Mucosa of descending colon (tissue), 3 donors: ENCODE results near the gene TAF3. TPM values are rescaled to one million over a fixed set of nuclear protein-coding genes. Genes with fewer than 3 reads are reported as not detected.

Experiments
- ATAC-seq: fragments of 200-7000 bp; cut with Tn5 transposase; one replicate; pipeline ENCODE4 v1.9.1; 2020; ENCODE audit warnings: mild to moderate bottlenecking, moderate library complexity
- DNase-seq, 3 donors: peaks; one replicate each; pipeline ENCODE4 v3.0.0-alpha.2; 2020
- H3K36me3 ChIP-seq: fragments of 200-600 bp; one replicate; pipeline ENCODE4 v1.8.0; 2021; ENCODE audit warnings: low read depth, mild to moderate bottlenecking
- H3K4me1 ChIP-seq: fragments of 200-600 bp; one replicate; pipeline ENCODE4 v1.8.0; 2021; ENCODE audit warnings: low read depth, mild to moderate bottlenecking
- H3K4me3 ChIP-seq: fragments of 200-600 bp; one replicate; pipeline ENCODE4 v1.8.0; 2021; ENCODE audit warnings: mild to moderate bottlenecking
- H3K9me3 ChIP-seq: fragments of 200-600 bp; one replicate; pipeline ENCODE4 v1.8.0; 2021; ENCODE audit warnings: mild to moderate bottlenecking
- CTCF ChIP-seq: fragments of 200-600 bp; IDR thresholded peaks from one replicate; pipeline ENCODE4 v1.8.0; 2022; ENCODE audit warnings: antibody characterized with exemption, mild to moderate bottlenecking
- intact Hi-C, 2 donors: fragments of 100-400 bp; cut with DNase I in 1 of 2; cut with micrococcal nuclease in 1 of 2; formaldehyde crosslinking; loops; one replicate each; pipeline versions ENCODE4 v1.11.0 to v1.11.1; 2022; cut with DNase I, micrococcal nuclease
- total RNA-seq, 3 donors: library from RNA; stranded (reverse); fragmentation: NEBNext Ultra II Directional in 2 of 3; extraction: Animal tissue kit (Norgen Biotek cat#: 25700) in 2 of 3; gene quantifications; one replicate each; pipeline versions ENCODE4 v1.2.1 to v1.2.4, GENCODE V29; 2021 to 2023
- donor health status: DM: no; HTN: no; CAD: no; lungs with moderate emphysema.
- donor health status: DM: no; HTN: no; CAD: no.
- donor health status: DM: no; HTN: yes; CAD: no.

Gene TAF3
- total RNA-seq, 3 donors from 2014 or later = 5.5 to 17.2 (median 6.0) TPM

DNA sequence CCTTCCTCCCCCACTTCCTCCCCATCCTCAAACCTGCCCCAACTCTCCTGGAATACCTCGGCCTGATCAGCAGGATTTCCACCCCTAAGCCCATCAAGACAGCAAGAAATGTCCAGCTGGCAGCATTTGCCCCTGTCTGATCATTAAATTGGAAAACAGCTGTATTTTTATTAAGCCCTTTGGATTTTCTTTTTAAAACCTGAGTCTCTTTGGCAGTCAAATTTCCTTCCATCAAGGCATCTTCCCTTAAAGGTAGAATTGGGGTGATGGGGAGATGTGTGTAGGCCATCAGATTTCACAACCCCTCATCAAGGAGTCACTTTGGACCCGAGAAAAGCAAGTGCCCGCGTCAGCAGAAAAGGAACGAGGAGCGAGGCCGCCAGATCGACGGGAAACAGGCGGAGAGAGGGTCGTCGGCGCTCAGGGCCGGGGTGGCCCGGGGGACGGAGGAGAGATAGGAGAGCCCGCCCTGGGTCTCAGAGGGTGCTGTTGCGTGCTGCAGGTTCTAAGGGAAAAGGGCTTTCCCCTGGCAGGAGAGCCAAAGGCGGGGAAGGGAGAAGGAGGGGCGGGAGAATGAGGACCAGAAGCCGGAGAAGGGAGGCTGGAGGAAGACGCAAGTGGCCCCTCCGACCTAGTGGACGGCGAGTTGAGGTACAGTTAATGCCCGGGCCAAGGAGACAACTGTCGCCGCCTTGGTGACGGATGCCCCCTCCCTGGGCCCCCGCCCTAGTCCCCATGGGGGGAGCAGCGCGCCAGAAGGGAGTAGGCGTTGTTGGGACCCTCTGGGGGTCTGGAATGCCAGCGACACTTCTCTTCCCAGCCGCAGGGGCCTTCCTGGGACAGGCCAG is 224.6 kb downstream of the TAF3 start:
- peaks cover 7% of the 10 kb centered on the region for H3K4me1 ChIP-seq
- H3K4me3 ChIP-seq = no peak overlapping the region
- DNase-seq (no peak), ATAC-seq (no peak)
- H3K36me3 ChIP-seq = no peaks in the 10 kb centered on the region
- no peak for TF ChIP-seq CTCF
- H3K9me3 ChIP-seq = no peaks in the 10 kb centered on the region
- intact Hi-C loops = no loop called here

DNA sequence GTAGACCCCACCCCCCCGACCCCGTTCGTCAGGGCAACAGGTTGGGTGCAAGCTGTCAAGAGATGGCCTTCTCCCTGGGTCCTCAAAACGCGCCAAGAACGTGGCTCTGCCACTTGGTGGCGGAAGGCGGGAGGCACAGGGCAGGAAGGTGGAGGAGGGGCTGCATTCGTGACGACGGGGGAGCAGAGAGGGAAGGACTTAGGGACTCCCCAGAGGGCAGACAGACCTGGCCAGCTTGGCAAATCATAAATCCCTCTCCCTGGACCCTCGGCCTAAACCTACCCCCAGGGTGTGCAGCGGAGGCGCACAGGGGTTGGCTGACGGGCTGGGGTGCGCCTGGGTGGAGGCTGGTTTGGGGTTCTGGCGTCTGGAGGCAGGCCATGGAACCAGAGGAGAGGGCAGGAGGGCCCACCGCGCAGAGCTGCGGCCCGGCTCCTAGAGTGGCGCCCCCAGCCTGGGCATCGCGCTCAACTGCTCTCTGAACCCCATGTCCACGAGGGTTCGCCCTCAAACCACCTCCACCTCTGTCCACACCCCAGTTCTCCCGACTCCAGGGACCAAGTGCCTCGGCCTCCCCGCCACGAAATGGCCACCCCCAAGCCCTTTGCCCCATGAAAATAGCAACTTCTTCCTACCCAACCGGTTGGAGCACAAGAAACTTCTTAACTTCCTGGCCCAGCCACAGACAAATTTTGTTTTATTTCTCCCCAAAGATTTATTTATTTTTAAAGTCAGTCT is 225.4 kb downstream of the TAF3 start:
- H3K4me1 ChIP-seq = peaks cover 7% of the 10 kb centered on the region
- no peak for ATAC-seq
- no peak for TF ChIP-seq CTCF
- intact Hi-C loops = no loop called here
- no peak for DNase-seq
- H3K9me3 ChIP-seq = no peaks in the 10 kb centered on the region
- H3K4me3 ChIP-seq = no peak overlapping the region
- no peaks in the 10 kb centered on the region for H3K36me3 ChIP-seq

GRCh38 chr10:8044331-8044907 is 226.1 kb downstream of the TAF3 start:
- H3K4me3 ChIP-seq = no peak overlapping the region
- no peak for TF ChIP-seq CTCF
- DNase-seq (no peak), ATAC-seq (no peak)
- intact Hi-C loops = no loop called here
- H3K36me3 ChIP-seq = no peaks in the 10 kb centered on the region
- H3K9me3 ChIP-seq = no peaks in the 10 kb centered on the region
- H3K4me1 ChIP-seq = peaks cover 11% of the 10 kb centered on the region

DNA sequence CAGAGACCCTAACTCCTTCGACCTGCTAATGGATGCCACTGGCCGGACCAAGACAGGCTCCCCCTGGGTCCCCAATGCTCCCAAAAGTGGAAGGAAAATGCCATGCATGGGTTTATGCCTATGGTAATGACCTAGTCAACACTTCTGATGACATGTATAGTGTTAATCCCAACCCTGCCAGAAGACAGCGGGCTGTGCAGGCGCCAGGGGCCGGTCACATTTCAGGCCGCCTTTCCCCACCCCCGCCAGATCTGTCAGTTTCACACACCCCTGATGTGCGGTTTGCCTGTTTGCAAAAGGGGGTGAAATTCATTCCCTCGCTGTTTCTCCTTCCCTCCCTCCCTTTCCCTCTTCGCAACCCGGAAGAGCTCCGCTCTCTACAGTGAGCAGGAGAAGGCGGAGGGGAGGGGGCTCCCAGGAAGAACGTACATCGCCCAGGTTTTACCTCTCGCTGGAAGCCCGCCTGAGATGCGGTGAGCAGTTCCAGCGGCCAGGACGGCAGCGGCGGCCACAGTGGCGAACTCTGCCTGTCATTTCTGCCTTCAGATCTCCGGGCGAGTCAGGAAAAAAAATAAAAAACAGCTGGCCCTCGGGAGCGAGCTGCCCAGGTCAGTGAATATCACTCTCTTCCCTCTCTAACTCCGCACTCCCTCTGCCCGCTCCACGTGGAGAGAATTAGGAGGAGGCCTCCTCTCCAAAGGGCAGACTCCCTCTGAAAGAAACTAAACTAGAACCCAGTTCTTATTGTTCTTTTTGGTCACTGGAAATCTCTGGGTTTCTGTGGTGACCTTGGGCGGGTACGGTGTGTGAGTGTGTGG is 226.8 kb downstream of the TAF3 start:
- H3K4me1 ChIP-seq = peaks cover 18% of the 10 kb centered on the region
- no peak for TF ChIP-seq CTCF
- intact Hi-C loops = no loop called here
- ATAC-seq (no peak), DNase-seq (no peak)
- no peak overlapping the region for H3K4me3 ChIP-seq
- no peaks in the 10 kb centered on the region for H3K36me3 ChIP-seq
- no peaks in the 10 kb centered on the region for H3K9me3 ChIP-seq
